DMS53 treated with DMSO at 0.1 percent for 48 hours (cell line): Measurements from ENCODE around the gene PGBD4.
"Not testable (repeated sequence)": the region's sequence is repeated elsewhere in the genome, so short reads cannot be mapped to it uniquely, and the experiment has no call there.

Experiments used
- DNase-seq: peaks from one replicate; lab custom pipeline; 2025; ENCODE audit not compliant: unreplicated experiment; lab: John Stamatoyannopoulos, UW

PGBD4 gene

DNA sequence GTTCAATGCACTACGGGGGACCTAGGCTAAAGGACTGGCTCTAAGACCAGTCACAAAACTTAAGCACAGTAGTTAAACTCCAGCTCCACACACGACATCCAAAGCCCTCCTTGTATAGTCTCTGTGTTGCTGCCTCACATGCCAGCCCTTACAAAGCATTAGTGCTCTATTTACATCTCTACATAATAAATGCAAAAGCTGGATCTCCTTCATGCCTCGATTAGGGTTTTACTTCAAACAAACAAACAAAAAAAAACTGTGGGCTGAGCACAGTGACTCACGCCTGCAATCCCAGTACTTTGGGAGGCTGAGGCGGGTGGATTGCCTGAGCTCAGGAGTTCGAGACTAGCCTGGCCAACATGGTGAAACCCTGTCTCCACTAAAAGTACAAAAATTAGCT is 9.6 kb downstream of the PGBD4 start:
- no peak for DNase-seq

DNA sequence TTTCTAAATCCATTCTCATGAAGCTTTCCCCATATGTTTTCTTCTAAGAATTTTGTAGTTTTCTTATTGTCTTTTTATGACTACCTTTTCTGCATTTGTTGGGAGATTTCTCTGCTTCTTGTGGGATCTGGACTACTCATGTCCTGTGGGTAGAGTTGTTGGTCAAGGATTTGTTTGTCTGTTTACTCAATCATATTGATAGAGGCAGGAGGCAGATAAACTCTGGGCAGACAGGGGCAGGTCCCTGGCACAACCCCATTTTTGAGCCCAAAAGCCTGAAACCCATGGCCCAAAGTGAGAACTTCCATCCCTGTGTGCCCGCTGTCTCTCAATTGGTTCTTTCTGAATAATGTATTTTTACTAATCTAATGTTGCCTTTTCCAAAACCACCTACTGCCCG is 12.3 kb downstream of the PGBD4 start:
- no peak for DNase-seq

DNA sequence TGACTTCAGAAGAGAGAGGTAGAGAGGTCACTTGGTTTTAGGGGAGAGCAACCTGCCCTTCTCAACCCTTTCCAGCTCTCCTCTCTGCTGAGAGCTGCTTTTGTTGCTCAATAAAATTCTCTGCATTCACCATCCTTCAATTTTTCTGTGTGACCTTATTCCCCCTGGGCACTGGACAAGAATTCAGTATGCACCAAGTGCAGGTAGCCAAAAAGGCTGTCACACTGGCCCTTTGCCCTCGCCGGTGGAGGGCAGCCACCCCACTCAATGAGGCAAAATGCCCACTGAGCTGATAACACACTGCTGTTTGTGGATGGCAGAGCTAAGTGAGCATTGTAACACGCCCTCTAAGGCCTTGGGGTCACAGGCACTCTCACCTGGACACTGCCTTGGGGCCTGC is 12.9 kb downstream of the PGBD4 start:
- no peak for DNase-seq

DNA sequence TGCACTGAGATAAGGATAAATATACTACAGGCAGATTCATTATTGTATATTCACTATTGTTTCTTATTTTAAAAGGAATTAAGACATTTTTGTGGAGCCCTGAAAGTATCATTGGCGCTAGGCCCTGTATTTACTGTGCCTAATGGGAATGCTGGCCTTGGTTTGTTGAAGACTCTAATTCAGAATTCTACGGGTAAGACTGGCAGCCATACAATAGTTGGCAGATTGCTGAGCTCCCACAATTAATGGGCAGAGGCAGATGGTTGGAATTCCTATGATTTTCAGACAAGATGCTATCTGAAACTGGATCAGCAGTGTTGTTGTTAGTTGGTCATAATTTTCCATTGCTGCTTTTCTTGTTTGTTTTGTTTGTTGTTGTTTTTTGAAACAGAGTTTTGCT is 14.7 kb downstream of the PGBD4 start:
- no peak for DNase-seq

DNA sequence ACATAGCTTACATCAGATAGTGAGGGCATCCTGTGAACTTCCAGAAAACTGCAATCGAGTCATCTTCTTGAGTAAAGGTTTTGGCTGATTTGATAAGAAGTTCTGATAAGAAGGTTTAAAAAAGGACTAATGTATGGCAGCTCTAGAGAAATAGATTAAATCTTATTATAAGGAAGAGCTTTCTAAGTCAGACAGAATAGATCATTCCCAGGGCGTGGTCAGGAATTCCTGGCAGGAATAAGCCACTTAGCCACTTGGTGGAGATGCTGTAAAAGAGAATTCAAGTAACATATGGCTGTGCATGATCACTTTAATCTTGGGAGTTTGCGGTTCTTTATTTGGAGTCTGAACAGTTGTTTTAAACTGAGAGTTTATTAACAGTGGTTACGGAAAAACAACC is 17.4 kb downstream of the PGBD4 start:
- DNase-seq, result no peak

DNA sequence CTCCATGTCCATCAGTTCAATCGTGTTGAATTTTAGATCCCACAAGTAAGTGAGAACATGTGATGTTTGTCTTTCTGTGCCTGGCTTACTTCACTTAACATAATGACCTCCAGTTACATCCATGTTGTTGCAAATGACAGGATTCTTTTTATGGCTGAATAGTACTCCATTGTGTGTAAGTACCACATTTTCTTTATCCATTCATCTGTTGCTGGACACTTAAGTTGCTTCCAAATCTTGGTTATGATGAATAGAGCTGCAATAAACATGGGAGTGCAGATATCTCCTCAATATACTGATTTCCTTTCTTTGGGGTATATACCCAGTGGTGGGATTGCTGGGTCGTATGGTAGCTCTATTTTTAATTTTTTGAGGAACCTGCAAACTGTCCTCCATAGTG is 18.5 kb downstream of the PGBD4 start:
- DNase-seq, result not testable (repeated sequence)

DNA sequence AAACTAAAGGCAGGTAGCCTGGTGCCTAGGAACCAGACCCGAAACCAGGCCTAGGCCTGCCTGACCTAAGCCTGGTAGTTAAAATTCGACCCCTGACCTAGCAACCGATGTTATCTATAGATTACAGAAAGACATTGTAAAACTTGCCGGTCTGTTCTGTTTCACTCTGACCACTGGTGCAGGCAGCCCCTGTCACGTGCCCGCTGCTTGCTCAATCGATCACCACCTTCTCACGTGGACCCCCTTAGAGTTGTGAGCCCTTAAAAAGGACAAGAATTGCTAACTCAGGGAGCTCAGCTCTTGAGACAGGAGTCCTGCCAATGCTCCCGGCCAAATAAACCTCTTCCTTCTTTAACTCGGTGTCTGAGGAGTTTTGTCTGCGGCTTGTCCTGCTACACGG is 19.9 kb downstream of the PGBD4 start:
- not testable (repeated sequence) for DNase-seq

DNA sequence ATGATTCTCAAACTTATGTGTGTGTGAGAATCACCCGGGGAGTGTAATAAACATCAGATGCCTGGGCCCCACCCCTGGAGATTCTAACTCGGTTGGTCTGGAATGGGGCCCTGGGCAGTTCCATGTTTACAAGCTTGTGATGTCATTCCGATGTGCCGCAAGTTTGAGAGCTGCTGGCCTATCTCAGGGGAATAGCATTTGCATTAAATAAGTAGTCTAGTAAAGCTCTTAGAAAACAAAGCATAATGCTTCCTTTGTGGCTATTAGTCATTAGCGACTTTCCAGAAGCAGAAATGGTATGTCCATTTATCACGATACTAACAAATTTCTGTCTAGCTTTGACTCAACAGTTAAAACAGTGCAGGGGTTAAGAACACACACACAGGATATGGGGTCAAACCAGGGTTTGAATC is 20.9 kb downstream of the PGBD4 start:
- no peak for DNase-seq

DNA sequence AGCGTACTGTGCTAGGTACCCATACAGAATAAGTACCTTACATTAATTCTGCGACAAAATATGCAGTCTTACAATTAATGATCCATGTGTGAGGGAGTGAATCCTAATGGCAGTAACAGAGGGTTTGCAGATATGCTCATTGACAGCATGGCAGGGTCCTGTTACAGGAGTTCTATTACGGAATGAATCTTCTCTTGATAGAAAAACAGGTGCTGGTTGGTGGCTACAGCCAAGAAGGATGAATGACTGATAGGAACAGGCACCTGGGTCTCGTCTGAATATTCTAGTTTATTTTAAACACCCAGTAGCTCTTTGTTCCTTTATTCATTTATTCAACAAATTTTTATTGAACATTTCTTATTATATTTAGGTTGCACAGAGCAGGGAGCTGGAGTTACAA is 22.8 kb downstream of the PGBD4 start:
- DNase-seq, result no peak

DNA sequence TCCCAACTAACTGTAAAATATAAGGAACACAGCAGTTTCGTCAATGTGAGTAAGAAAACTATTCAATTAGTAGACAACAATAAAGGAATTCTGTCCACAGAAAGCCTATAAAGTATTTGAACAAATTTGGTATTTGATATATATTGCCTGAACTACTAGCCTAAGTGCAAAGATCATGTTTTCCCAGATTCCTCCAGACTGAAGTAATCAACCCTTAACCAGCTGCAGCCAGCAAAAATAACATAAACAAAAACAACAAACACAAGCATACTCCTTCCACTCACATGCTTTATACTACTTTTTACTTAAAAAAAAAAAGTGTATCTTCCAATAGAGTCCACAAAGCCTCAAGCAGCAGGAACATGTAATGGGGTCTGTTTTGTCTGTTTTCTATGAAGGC is 24.1 kb downstream of the PGBD4 start:
- no peak for DNase-seq

DNA sequence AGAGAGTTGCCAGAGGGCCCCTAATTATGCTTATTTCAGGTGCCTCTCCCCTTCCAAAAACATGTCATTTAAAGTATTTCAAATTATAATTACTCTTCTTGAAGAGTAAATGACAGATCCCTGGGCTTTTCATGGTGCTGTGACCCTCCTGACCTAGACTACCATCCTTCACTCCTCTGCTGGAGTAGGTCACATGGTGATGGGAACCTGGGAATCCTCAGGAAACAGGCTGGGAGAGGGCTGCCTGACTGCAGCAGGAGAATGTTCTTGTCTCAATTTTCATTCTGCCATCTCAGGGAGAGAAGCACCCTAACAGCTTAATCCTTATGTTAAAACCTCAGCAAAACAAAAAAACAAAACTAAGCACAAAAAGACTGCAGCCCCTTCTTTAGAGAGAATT is 24.6 kb downstream of the PGBD4 start:
- DNase-seq, result no peak

DNA sequence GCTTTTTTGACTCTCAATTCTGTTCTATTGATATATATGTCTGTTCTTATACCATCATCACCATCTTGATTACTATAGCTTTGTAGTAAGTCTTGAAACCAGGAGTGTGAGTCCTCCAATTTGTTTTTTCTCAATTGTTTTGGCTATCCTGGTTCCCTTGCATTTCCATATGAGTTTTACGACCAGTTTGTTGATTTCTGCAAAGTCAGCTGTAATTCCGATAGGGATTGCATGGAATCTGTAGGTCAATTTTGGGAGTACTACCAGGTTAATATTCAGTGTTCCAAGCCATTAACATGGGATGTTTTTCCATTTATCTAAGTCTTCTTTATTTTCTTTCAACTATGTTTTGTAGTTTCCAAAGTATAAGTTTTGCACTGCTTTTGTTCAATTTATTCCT is 27.0 kb downstream of the PGBD4 start:
- DNase-seq, result no peak

DNA sequence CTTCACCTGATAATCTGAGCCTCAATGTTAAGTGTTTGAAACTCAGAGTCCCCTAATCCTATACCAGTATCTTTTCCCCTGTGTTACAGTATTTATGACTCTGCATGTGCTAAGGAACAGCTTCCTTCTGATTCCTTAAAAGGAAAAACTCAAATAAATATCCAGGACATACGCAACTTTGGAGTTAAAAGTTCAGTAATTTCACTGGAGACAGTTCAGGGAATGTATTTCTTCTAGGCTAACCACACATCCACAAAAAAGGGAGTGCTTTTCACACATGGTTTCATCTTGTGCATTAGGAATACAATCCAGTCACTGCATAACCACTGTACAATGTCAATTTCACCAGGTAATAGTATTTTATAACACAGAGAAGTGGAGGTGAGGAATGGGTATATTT is 31.0 kb downstream of the PGBD4 start:
- no peak for DNase-seq

DNA sequence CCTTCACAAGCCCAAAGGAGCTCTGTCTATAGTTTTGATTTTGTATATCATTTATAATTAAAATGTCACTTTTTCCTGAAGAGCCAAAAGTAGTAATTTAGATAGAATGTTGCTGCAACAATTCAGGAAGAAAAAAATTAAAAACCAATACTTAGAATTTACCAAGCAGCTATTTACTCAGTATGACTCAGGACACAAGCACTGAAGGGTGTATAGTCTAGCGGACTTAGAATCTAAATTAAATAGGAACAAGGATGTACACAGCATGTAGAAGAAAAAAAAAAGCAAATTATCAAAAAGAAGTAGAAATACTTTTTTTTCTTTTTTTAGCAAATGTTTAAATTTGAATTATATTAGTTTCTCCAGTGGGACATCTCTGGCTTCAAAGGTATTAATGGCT is 31.6 kb downstream of the PGBD4 start:
- no peak for DNase-seq

DNA sequence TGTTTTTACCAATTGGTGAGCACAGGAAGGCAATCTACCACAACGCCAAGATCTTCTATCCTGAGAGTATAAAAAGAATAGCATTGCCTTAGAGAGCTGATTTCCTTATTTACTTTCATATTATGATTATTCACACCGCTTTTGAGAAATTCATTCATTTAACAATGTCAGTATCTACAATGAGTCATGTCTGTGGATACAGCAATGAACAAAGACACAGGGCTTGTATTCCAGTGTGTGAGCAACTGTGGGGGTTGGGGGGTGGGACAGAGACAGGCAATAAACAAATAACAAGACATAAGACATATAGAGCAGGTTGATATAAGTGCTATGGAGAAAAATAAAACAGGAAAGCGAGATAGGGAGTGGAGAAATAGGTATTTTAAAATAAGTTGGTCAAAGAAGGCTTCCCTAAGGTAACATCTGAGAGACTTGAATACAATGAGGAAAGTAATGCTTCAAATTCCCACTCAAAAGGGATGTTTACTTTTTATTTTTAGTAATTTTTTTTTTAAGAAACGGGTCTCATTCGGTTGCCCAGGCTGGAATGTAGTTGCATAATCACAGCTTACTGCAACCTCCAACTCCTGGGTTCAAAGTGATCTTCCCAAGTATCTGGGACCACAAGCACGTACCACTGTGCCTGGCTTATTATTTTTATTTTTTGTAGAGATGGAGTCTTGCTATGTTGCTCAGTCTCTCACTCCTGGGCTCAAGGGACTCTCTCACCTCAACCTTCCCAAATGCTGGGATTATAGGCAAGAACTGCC is 45.7 kb downstream of the PGBD4 start:
- peak; percentile 34 for DNase-seq

DNA sequence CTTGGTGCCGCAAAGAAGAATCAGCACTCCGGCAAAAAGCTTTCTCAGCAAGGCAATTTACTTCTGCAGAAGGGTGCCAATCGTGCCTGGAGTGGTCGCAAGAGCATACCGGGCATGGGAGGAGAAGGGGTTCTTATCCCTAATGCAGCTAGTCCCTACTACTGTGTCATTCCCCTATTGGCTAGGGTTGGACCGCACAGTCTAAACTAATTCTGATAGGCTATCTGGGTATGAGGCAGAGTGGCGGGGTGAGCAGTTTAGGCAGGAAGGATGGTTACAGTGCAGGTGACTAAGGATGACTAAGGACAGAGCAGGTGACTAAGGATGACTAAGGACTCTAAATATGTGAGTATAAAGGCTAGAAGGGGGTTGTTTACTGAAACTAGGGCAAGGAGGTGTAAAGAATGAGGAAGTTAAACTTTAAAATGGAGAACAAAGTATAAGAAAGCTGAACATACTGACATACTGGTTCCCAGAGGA is 52.9 kb downstream of the PGBD4 start:
- peak; percentile 1 for DNase-seq

DNA sequence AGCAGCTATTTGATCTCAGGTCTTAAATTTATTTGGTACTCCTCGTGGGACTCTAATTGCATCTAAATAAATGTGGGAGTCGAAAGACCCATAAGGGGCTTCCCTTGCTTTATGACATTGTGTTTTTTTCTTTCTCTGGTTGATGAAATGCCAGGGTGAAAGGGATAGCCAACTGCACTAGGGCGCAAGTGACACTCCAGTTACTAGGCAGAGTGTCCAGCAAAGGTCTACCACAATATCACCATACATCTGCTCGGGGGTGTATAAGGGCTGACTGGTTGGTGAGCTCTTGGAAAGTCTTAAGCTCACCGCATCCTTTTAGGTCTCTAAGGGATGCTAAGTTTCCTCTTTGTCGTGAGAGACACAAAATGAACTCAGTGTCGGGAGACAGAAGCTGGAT is 54.0 kb downstream of the PGBD4 start:
- DNase-seq, result no peak
